Activated CD4-positive, CD25-positive, alpha-beta regulatory T cell treated with anti-CD3 and anti-CD28 coated beads, Interleukin-2, amount 50 U/mL, for 24 hours (primary cell): ENCODE results near the gene UBE2V1.
"Not testable (repeated sequence)": the region's sequence is repeated elsewhere in the genome, so short reads cannot be mapped to it uniquely, and the experiment has no call there.

Source experiments
- ATAC-seq, 2 donors: fragments of 150-1000 bp; cut with Tn5 transposase; one replicate each; pipeline ENCODE4 v1.10.0; 2021; ENCODE audit warnings: mild to moderate bottlenecking in 1 of 2, moderate library complexity in 1 of 2

Gene UBE2V1

DNA sequence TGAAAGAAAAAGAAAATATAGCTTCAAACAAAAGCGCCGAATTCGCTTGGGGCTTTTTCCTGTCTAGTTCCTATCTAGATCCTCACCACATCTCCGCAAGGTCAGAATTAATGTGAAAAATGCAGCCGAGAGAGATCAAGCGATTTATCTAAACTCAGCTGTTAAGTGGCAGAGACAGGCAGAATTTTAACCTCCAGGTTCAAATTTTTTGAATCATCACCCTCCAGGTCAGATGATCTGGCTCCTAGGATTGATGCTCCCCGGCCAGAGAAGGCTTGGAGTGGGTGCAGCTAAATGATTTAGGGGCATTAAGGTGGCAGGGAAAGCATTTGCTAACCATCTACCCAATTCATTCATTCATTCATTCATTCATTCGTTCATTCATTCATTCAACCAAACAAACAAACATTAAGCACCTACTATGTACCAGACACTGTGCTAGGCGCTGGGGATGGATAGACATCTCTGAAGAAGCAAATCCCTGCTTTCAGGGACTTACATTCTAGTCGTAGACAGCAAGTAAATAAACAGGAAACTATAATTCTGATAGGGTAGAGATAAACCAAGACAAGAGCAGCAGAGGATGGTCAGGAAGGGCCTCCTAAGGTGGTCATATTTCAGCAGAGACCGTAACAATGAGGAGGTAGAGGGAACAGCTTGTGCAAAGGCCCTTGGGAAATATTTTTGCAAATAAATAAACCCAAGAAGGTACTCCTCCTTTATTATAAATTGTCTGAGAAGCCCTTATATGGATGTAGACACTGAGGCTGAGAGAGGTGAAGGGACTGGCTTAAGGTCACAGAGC, 672 bp upstream of the UBE2V1 start:
- ATAC-seq = no peak

DNA sequence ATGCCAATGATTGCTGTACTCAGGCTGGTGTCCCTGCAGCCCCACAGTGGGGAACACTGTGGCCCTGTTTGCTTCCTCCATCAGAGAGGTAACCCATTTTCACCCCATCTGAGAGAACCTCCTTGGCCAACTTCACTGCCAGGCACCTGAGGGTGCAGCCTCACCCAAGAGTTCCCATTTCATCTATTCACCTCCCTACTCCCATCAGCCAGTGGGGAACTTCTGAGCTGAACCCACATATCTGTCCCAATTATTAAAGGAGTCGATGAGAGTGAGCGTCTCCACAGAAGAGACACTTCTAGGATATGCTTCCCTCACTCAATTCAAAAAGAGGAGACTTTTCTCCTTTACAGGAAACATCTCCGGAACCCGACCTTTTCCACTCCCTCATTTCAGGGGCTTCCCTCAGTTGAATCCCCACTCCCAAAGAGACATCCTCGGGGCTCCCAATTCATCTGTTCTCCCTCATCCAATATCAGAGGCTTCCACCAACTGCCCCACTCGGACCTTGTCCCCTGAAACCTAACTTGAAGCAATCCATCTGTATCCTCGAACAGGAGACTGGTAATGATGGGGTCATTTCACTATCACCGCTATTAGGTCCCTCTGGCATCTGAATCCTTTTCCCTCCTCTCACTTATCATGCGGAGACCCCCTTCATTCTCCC, 988 bp downstream of the UBE2V1 start:
- ATAC-seq = no peak

DNA sequence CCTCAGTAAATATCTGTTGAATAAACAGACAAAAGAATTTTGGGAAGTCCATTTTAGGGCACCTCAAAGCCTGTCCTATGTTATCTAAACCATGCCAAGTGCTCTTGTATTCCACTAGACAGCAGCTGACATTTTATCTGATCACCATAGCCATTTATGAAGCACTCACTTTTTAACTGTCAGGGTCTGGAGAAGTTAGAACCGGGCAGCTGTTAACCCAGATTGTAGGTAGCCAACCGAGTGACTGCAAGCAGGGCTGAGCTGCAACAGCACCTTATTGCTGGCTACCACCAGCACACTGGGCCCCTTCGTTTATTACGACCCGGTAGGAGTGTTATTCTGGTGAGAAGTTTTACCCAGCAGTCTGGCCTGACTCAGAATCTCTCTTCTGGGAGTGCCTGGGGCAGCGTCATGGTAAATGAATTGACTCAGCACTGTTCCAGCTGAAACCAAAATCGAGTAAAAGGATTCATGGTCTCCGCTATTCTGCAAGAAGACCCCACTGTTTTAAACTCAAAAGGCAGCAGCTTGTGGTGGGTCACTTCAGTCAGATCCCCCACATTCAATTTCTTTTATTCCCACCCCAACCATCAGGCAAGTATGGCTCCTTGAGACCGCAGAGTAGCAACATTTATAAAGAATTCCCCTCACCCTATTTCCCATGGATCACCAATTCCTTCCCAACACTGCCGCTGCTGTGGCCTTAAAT, 1.7 kb downstream of the UBE2V1 start:
- ATAC-seq = peak; percentile 58 to 66

DNA sequence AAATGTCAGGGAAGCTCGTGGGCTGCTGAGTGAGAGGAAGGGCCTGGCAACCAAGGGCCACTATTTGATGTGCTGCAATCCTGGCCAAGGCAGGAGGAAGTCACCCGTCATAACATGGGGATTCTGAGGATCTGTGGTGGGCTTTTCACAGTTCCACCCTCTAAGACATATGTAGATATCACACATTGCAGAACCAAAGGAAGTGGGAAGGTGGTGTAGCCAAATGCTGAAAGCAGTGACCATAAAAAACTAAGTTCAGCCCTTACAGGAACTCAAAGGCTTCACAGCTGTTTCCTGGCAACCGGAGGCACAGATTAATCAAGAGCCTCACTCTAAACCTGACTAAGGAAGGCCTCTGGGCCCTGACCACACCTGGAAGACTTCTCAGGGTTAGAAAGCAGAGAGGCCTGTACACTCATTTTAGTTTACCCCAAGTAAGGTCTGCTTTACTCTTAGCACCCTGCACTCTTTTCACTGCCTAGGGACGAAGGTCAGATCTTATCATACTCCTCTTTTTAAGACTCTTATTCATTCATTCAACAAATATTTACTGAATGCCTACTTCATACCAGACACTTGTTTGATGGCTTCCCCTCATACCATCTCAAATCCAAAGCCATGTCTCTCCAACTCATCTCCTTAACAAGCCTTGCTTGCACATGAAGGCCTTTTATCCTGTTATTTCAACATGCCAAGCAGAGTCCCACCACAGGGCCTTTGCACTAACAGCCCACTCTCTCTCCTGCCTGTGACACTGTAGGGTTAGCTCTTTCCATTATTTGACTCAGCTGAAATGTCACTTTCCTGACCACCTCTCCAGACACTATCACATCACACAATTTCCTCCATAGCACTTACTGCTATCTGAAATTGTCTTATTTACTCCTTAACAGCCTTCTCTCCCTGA, 2.6 kb downstream of the UBE2V1 start:
- ATAC-seq = peak; percentile 58 to 59

DNA sequence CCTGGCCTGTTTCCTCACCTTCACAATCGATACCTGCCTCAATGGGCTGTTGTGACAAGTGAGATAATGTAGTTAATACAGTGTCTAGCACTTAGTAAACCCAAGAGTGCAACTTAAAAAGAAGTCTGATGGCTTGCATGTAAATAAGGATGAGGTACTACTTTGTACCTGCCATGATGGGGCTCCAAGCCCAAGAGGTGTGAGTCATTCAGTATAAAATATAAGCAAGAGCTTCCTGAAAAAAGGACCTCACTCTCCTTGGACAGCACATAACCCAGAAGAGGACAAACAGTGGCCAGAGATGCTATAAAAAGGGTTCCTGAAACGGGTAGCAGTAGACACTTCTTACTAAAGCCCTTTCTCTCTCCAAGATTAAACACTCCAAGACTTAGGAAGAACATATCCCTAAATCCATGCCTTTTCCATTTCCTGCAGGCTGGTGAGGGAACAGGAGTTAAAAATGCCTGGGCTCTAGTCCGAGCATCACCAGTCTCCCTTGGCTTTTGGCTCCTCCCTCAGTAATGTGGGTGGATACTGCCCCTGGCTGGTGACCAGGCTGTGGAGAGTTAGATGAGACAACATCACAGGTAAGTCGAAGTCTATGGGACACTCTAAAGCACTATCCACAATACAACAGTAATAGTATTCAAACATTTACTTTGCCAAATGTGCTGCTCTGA, 4.3 kb downstream of the UBE2V1 start:
- no peak for ATAC-seq

DNA sequence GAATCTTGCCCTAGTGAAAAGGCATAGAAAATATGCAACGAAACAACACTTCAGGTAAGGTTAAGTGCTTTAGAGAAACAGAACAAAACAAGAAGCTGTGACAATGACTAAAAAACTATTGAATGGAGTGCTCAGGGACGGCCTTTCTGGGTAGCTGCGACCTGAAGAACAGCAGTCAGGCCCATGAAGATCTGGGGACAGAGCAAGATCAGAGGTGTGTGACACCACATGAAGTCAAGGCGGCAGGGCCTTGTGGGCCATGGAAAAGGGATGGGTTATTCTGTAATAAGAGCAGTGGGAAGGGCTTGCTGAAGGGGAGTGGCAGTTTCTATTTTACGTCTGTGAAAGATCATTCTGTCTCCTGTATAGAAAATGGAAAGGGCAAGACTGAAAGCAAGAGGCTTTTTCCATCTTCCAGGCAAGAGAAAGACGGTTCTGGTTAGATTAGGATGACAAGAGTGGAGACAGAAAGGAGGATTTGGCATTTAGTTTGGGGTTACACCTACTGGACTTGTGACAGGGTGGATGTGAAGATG, 5.1 kb downstream of the UBE2V1 start:
- ATAC-seq = no peak

DNA sequence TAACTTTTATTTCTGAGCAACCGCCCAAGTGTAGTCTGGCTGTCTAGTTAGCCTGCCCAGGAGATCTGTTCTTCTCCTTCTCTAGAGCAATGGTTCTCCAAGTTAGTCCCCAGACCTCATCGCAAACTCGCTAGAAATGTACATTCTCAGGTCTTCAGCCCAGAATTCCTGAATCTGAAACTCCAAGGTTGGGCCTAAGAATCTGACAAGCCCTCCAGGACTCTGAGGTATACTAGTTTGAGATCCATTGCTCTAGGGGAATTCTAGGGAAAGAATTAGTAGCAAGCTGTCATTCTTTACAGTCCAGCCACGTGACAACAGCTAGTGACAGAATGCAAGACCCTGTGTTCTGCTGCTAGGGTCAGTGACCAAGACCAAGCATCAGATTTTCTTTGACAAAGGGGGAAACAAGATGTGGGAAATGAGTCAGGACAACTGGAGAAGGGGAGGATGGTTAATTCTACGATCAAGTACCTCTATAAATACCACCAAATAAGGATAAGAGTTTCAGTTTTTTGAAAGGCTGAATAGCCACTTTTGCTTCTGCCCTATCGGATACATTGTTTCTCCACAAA, 5.8 kb downstream of the UBE2V1 start:
- no peak for ATAC-seq

DNA sequence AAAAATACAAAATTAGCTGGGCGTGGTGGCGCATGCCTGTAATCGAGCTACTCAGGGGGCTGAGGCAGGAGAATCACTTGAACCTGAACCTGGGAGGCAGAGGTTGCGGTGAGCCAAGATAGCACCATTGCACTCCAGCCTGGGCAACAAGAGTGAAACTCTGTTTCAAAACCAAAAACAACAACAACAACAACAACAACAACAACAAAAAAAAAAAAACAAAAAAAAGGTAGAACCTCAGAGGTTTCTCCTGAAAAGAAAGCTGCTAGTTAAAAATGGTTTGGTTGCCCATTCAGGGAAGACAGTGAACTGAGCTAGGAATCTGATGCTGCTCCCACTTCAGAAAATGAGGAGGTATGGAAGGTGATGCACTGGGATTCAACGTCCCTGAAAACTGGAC, 6.3 kb downstream of the UBE2V1 start:
- not testable (repeated sequence) for ATAC-seq

DNA sequence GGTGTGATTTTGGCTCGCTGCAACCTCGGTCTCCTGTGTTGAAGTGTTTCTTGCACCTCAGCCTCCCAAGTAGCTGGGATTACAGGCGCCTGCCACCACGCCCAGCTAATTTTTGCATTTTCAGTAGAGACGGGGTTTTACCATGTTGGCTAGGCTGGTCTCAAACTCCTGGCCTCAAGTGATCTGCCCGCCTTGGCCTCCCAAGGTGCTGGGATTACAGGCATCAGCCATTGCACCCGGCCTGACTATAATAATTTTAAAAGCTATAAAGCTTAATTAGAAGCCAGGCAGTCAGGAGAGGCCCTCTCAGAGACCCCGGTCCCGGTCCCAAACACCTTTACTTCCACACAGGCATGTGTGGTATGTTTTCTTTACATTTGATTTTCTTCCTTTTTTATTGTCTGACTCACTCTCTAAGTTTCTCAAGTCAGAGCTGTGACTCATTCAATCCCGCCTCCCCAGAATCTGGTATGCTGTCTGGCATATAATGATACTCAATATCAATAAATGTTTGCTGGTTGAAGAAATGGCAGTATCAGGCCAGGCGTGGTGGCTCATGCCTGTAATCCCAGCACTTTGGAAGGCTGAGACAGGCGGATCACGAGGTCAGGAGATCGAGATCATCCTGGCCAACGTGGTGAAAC, 9.4 kb downstream of the UBE2V1 start:
- peak; percentile 81 to 88 for ATAC-seq

DNA sequence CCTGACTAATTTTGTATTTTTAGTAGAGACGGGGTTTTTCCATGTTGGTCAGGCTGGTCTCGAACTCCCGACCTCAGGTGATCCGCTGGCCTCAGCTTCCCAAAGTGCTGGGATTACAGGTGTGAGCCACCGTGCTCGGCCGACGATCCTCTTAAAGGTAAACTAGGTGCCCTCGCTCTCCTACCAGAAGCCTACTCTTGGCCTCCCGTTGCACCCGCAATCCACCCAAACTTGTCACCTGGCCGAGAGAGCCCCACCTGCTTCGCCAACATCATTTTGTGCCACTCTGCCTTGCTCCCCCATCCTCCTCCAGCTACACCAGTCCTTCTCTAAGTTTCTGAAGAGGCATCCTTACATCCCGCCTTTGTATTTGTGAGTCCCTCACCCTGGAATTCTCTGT, 10.4 kb downstream of the UBE2V1 start:
- not testable (repeated sequence) for ATAC-seq

DNA sequence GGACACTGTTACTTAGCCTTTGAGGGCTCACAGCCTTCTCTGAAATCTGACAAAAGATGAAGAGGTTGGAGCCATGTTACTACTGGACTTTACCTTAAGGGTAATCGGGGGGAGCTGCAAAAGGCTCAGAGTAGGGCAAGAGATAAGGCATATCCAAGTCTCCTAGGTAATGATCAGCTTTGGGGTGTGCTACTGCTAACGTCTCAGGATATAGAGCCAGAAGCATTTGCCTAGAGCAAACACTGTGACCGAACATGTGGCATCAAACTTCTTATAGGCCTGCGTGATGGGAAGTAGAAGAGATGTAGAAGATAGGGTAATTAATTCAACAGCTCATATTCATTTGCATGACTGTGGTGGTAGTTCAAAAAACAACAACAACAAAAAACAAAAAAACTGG, 11.1 kb downstream of the UBE2V1 start:
- no peak for ATAC-seq

DNA sequence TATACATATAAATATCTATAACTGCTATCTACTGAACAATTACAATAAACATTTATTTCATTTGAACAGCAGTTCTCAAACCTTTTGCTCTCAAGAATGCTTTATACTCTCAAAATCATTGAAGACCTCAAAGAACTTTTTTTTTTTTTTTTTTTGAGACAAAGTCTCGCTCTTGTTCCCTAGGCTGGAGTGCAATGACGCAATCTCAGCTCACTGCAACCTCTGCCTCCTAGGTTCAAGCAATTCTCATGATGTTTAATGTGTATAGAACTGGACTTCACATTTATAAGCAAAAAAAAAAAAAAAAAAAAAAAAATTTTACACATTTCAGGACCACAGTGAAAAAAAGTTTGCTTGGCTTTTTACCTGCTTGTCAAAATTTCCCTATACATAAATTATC, 11.7 kb downstream of the UBE2V1 start:
- ATAC-seq = no peak

DNA sequence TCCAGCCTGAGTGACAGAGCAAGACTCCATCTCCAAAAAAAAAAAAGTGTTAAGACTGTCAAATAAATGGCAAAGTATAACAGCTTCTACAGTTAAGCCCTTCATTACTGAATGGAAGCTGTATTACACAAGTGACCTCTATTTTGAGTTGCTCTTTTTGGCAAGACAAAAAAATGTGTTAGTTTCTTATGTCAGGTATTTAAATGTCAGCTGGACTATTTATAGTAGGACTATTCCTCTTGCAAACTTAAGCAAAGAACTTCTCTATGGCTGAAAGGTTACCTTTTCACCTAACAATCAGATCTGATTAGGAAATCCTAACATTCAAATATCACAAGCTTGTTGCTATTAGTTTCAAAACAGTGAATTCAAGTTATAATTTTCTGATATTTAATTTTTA, 12.4 kb downstream of the UBE2V1 start:
- ATAC-seq = no peak

DNA sequence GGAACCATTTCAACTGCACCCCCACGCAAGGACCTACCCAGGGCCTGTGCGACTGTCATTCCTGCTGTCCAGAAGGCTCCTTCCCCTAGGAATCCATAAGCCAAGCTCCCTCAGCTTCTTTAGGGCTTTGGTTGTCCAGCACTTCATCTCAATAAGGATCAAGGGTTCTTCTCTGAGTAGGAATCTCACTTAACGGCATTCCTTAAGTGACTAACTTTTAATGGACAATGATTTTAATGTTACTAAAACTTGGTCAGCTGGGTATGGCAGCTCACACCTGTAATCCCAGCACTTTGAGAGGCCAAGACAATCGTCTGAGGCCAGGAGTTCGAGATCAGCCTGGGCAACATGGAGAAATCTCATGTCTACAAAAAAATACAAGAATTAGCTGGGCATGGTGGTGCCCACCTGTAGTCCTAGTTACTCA, 13.4 kb downstream of the UBE2V1 start:
- no peak for ATAC-seq

DNA sequence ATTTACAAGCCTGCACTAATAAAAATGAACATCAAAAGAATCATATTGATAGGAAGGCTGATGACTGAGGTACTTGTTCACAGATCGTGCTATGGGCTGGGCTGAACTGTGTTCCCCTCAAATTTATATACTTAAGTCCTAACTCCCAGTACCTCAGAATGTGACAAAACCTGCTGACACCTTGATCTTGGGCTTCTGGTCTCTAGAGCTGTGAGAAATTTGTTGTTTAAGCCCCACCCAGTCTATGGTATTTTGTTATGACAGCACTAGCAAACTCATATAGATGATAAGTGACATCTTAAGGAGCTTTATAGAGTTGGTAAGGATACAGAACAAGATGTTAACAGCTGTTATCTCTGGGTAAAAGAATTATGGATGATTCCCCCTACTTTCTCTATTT, 13.8 kb downstream of the UBE2V1 start:
- ATAC-seq = no peak

DNA sequence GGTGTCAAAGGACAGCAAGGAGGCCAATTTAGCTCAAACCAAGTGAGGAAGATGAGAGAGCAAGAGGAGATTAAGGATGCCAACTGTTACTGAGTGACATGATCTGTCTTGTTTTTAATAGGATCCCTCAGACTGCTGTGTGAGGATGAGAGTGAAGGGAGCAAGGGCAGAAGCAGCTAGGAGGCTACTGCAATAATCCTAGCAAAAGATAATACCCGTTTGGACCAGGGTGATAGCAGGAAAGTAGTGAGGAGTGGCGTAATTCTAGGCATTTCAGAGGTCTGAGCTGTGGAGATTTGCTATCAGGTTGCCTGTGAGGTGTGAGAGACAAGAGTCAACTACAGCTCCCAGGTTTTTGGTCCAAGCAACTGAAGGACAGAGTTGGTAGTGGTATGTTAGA, 14.7 kb downstream of the UBE2V1 start:
- no peak for ATAC-seq

DNA sequence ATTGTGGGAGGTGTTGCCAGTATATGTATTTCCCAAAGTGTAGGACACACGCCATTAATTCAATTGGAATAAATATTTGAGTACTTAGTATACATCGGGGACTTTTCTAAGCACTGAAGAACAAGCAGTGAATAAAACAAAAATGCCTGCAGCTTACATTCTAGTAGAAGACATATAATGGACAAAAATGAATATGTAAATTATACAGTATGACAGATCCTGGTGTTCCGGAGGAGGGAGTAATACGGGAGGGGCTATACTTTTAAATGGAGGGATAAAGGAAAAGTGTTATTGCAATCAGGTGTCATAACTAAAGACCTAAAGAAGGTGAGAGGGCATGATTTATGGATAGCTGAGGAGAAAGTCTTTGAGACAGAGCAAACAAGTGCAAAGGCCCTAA, 15.1 kb downstream of the UBE2V1 start:
- no peak for ATAC-seq

DNA sequence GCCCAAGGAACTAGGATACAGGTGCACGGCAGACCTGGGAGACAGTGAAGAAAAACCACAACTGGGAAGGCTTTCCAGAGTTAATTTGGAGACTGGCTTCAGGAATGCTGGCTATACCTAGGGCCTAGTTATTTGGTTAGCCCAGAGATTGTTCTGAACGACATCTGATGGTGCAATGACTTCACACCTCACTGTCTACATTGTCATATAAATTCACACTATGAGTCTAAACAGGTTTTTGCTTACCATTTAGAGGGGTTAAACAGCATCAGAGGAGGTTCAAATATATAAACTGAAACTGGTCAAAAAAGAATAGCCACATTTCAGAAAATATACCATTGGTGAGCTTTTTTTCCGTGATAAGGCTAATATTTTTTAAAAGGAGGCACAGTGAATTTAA, 16.7 kb downstream of the UBE2V1 start:
- ATAC-seq = no peak

DNA sequence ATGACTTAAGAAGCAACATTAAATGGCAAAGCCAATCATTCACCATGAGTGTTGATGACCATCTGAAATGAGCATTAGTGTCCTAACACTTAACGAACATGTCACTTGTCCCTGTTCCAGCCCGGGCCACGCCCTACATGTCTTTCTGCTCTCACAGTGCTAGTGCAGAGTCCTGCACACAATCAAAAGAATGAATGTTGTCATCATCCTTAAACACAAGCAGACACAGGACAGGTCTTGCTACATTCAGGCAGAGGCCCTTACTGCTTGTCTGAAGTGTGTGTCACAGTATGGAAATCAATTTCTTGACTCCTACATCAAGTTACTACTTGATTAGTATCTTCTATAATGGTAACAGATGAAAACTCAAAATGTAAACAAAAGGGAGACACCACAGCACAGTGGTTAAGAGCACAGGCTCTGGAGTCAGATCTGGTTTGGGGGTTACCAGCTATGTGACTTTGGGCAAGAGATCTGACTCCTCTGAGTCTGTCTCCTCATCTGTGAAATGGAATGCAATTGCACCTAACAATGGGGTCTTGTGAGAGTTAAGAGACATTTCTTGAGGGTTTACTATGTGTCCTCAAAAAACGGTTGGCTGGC, 17.4 kb downstream of the UBE2V1 start:
- peak in 1 of 2 donors; percentile 10 for ATAC-seq

DNA sequence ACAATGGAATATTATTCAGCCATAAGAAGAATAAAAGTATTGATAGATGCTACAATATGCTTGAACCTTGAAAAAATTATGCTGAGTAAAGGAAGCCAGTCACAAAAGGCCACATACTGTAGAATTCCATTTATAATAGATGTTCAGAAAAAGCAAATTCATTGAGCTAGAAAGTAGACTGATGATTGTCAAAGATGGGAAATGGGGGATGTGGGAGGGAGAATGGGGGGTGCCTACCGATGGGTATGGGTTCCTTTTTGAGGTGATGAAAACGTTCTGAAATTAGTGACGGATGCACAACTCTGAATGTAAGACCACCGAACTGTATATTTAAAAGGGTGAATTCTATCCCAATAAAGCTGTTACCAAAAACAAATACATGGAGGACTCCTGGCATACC, 18.4 kb downstream of the UBE2V1 start:
- ATAC-seq = no peak
